HUES6 (cell line): Measurements from ENCODE around the gene TMPRSS6.

ENCODE experiments used
- H3K27ac ChIP-seq: 2 replicates; pipeline ENCODE4 v1.7.0; 2013; ENCODE audit warnings: low read depth, mild to moderate bottlenecking, low read length, inconsistent platforms
- H3K27me3 ChIP-seq: 2 replicates; pipeline ENCODE4 v1.6.1; 2013; ENCODE audit warnings: low read length; ENCODE audit not compliant: control insufficient read depth, insufficient read depth
- H3K36me3 ChIP-seq: 2 replicates; pipeline ENCODE4 v1.6.1; 2013; ENCODE audit warnings: low read length; ENCODE audit not compliant: control insufficient read depth, insufficient read depth
- H3K4me1 ChIP-seq: 2 replicates; pipeline ENCODE4 v1.6.1; 2013; ENCODE audit warnings: low read length; ENCODE audit not compliant: control insufficient read depth, insufficient read depth
- H3K4me3 ChIP-seq: 2 replicates; pipeline ENCODE4 v1.5.1; 2013; ENCODE audit warnings: low read depth, low read length
- H3K9ac ChIP-seq: one replicate; pipeline ENCODE4 v1.6.1; 2013; ENCODE audit warnings: mild to moderate bottlenecking, low read length
- H3K9me3 ChIP-seq: 2 replicates; pipeline ENCODE4 v1.6.1; 2013; ENCODE audit warnings: low read depth, low read length; ENCODE audit not compliant: control insufficient read depth, insufficient read depth

The TMPRSS6 gene

DNA sequence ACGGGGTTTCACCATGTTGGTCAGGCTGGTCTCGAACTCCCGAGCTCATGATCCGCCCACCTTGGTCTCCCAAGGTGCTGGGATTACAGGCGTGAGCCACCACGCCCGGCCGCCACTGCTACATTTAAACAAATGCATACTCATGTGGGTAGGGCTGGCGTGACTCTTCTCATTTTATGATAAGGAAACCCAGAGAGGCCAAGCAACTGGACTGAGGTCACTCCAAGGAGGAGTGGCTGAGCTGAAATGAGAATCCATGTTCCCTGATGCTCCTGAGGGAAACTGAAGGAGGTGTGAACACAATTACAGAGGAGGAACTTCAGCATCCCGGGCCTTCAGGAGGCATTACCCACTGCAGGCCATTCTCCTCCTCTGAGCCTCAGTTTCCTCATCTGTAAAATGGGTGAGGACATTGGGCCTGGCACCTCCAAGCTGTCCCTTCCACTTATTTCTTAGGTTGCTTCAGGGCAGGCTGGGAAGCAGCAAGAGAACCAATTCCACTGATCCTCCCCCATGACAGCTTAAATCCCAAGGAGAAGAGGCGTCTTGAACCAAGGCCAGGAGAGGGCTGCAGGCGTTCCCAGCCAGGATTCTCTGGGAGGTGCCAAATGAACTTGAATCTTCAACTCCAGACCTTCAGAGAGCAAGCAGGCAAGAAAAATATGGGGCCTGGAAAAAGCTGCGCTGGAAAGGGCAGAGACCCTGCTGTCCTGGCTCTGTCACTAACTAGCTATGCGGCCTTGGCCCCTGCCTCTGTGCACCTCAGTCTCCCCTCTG, 93.2 kb downstream of the TMPRSS6 start:
- no peak overlapping the region for H3K9ac ChIP-seq
- no peaks in the 10 kb centered on the region for H3K27me3 ChIP-seq
- peaks cover 19% of the 10 kb centered on the region for H3K36me3 ChIP-seq
- no peaks in the 10 kb centered on the region for H3K9me3 ChIP-seq
- peaks cover 15% of the 10 kb centered on the region; the same call in 1 of the 2 replicates for H3K4me1 ChIP-seq
- H3K4me3 ChIP-seq: no peak overlapping the region
- H3K27ac ChIP-seq: no peak overlapping the region

DNA sequence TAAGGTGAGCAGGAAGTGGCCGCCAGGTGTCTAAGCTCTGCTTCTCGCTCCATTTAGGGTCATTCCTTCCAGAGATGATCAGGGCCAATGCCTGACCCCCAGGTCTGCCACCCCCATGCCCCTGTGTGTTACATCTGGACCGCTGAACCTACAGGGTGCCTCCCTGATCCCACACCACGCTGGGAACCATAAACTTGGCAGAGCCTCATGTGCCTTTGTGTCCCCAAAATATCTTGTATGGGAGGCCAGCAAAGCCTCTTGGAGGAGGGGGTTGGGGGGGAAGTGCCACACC, 94.0 kb downstream of the TMPRSS6 start:
- no peak overlapping the region for H3K4me3 ChIP-seq
- H3K27ac ChIP-seq: no peak overlapping the region
- no peaks in the 10 kb centered on the region for H3K27me3 ChIP-seq
- peaks cover 15% of the 10 kb centered on the region; the same call in 1 of the 2 replicates for H3K4me1 ChIP-seq
- peaks cover 19% of the 10 kb centered on the region for H3K36me3 ChIP-seq
- no peak overlapping the region for H3K9ac ChIP-seq
- H3K9me3 ChIP-seq: no peaks in the 10 kb centered on the region
